Fibroblast of skin of left biceps (primary cell): ENCODE measurements around the gene FERMT1.
"Not testable (repeated sequence)": the region's sequence is repeated elsewhere in the genome, so short reads cannot be mapped to it uniquely, and the experiment has no call there.

Experiments used
- DNase-seq, 2 experiments: peaks; one replicate each; pipeline ENCODE4 v3.0.0-alpha.2; 2013; ENCODE audit warnings: low read depth in 2 of 2

Gene FERMT1

GRCh38 chr20:6115221-6115895, 7.5 kb downstream of the FERMT1 start:
- no peak for DNase-seq

- DNase-seq = no peak
Observed at GRCh38 chr20:6114696-6115095, 8.1 kb downstream of the FERMT1 start.

- no peak for DNase-seq
Observed at GRCh38 chr20:6113951-6114350, 8.9 kb downstream of the FERMT1 start.

GRCh38 chr20:6112965-6113364, 9.9 kb downstream of the FERMT1 start:
- not testable (repeated sequence) for DNase-seq

- DNase-seq = no peak
Observed at GRCh38 chr20:6108330-6108729, 14.5 kb downstream of the FERMT1 start.

- peak; percentile 54 to 56 for DNase-seq
Observed at GRCh38 chr20:6104493-6105188, 18.2 kb downstream of the FERMT1 start.

- no peak for DNase-seq
Observed at GRCh38 chr20:6103301-6103700, 19.5 kb downstream of the FERMT1 start.

- no peak for DNase-seq
Observed at GRCh38 chr20:6101346-6101745, 21.5 kb downstream of the FERMT1 start.

- no peak for DNase-seq
Observed at GRCh38 chr20:6100246-6100645, 22.6 kb downstream of the FERMT1 start.

GRCh38 chr20:6099819-6100218, 23.0 kb downstream of the FERMT1 start:
- no peak for DNase-seq

- DNase-seq = no peak
Observed at GRCh38 chr20:6095409-6095808, 27.4 kb downstream of the FERMT1 start.

- no peak for DNase-seq
Observed at GRCh38 chr20:6094565-6094964, 28.3 kb downstream of the FERMT1 start.

GRCh38 chr20:6094063-6094462, 28.8 kb downstream of the FERMT1 start:
- no peak for DNase-seq

- no peak for DNase-seq
Observed at GRCh38 chr20:6091661-6092060, 31.2 kb downstream of the FERMT1 start.

- no peak for DNase-seq
Observed at GRCh38 chr20:6086868-6087267, 36.0 kb downstream of the FERMT1 start.

GRCh38 chr20:6083926-6084325, 38.9 kb downstream of the FERMT1 start:
- no peak for DNase-seq

GRCh38 chr20:6081236-6081635, 41.6 kb downstream of the FERMT1 start:
- DNase-seq = no peak

- DNase-seq = no peak
Observed at GRCh38 chr20:6079016-6079415, 43.8 kb downstream of the FERMT1 start.

GRCh38 chr20:6075428-6076219, 47.2 kb downstream of the FERMT1 start:
- peak in 1 of 2 experiments; percentile 6 for DNase-seq

- no peak for DNase-seq
Observed at GRCh38 chr20:6074784-6075183, 48.0 kb downstream of the FERMT1 start.

GRCh38 chr20:6074145-6074561, 48.7 kb downstream of the FERMT1 start:
- no peak for DNase-seq

- DNase-seq = no peak
Observed at GRCh38 chr20:6070829-6071695, 51.8 kb downstream of the FERMT1 start.
